Measurements from ENCODE around the gene ZIC4. TPM values are rescaled to one million over a fixed set of nuclear protein-coding genes. Genes with fewer than 3 reads are reported as not detected.

Gene ZIC4
- total RNA-seq, 2 experiments from 2014 or later = not detected

DNA sequence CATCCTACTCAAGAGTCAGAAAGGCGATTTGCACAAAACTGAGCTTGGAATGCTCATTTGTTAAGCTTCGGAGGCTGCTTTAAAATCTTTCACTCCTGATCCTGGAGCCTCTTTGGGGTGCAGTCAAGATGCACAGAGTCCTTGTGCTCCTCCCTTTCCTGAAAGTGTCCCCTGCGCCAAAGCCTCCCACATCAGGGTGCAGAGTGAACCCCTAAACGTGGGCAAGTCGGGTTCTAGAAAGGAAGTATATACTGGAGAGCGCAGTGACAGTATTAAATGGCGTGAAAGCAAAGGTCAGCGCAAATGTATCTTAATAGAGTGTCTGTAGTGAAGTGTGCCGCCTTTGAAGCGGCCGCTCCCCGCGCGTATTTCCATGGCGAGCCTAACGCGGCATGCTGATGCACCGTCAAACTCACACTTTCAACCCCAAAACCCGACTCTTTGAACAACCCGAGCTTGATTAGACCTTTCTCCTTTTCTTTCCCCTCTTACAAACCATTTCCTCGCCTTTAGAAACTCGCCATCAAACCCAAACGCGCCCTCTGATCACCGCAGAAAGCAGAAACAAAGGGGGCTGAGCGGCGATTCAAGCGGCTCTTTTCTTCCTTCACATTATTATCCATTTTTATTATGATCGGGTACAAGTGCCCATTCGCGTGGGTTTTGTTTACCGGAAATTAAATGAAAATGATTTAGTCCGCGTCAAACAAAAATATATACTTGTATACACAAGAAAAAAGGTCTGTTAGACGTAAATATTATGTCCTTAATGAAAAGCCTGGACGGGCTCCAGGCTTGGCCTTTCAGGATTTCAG lies 18.3 kb downstream of the ZIC4 start:
- Mint-ChIP-seq H3K4me3 (no peak overlapping the region), H3K27me3 (peaks cover 90% of the 10 kb centered on the region), H3K4me1 (no peaks in the 10 kb centered on the region), H3K27ac (no peak overlapping the region), H3K36me3 (peaks cover 1% of the 10 kb centered on the region), H3K9me3 (ENCODE audit: low read depth) (no peaks in the 10 kb centered on the region)
- CTCF ChIA-PET = no interaction called here
- DNase-seq (no peak), ATAC-seq (no peak)

DNA sequence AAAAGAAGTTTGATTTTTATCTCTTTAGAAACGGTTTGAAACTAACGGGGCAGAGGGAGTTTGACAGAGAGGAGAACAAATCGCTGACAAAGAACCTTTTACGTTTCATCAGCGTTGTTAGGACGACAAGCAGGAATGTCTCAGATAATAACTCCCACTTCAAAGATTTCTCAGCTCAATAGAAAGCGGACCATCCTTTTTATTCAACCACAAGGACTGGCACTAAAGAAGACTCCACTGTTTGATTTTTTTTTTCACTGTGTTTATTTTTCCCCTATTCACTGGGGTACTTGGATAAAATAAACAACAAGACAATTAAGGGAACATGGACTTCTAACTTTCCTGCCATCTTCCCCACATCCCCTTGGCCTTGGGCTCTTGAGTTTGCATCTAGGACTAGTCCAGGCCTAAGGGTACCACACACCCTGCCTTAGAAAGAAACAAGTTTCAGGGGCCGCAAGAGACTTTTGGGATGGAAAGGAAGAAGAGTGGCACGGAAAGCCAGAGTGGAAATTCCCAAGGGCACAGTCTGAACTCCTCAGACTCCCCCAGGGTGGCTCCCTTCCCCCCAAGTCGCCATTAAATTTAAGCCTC lies 19.0 kb downstream of the ZIC4 start:
- Mint-ChIP-seq H3K9me3 (ENCODE audit: low read depth) (no peaks in the 10 kb centered on the region), H3K27ac (no peak overlapping the region), H3K4me3 (no peak overlapping the region), H3K4me1 (no peaks in the 10 kb centered on the region), H3K27me3 (peaks cover 92% of the 10 kb centered on the region), H3K36me3 (no peaks in the 10 kb centered on the region)
- CTCF ChIA-PET = no interaction called here
- DNase-seq (no peak), ATAC-seq (no peak)

DNA sequence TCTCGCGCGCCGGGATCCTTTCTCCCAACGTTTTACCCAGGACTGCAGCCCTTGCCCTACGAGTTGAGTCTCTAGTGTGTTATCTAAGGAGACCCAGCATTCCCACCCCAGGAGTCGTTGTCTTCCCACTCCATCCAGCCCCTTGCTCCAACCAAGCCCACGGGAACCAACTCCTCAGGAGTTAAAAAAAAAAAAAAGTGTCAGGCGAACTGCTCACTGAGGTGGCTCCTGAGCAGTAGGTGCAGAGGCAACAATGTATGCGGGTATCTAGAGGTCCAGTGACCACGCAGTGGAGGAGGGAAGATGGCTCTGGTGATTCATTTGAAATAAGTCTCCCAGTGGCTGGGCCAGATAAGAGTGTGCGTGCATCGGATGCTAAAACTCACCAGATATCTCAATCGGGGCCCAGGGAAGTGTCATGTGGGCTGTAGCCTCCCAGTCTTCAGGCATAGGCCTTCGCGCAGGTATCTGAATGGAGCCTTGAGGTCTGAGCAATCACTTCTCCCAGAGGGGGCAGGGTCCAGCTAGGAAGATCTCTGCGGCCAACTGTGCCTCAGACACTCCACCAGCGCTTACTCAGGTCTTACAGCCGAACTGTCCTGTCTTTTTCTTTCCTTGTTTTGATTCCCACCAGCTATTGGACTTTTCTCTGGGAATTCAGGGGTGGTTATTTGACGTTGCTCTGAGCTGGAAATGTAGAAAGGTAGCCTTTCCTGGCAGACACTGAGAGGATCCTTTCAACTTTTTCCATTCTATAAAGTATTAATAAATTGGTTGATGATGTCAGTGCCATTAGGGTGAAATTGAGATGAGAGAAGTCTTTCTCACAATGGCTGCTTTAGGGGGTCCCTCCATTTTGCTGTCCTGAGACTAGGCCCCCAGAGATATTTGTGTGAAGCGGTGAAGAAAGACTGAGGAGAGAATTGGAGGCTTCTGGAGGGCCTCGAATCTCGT lies 21.0 kb downstream of the ZIC4 start:
- no peaks in the 10 kb centered on the region for H3K36me3 Mint-ChIP-seq
- H3K27ac Mint-ChIP-seq = no peak overlapping the region
- DNase-seq (no peak), ATAC-seq (no peak)
- peaks cover 94% of the 10 kb centered on the region for H3K27me3 Mint-ChIP-seq
- H3K4me1 Mint-ChIP-seq = no peaks in the 10 kb centered on the region
- CTCF ChIA-PET = no interaction called here
- H3K9me3 Mint-ChIP-seq (ENCODE audit: low read depth) = no peaks in the 10 kb centered on the region
- no peak overlapping the region for H3K4me3 Mint-ChIP-seq

DNA sequence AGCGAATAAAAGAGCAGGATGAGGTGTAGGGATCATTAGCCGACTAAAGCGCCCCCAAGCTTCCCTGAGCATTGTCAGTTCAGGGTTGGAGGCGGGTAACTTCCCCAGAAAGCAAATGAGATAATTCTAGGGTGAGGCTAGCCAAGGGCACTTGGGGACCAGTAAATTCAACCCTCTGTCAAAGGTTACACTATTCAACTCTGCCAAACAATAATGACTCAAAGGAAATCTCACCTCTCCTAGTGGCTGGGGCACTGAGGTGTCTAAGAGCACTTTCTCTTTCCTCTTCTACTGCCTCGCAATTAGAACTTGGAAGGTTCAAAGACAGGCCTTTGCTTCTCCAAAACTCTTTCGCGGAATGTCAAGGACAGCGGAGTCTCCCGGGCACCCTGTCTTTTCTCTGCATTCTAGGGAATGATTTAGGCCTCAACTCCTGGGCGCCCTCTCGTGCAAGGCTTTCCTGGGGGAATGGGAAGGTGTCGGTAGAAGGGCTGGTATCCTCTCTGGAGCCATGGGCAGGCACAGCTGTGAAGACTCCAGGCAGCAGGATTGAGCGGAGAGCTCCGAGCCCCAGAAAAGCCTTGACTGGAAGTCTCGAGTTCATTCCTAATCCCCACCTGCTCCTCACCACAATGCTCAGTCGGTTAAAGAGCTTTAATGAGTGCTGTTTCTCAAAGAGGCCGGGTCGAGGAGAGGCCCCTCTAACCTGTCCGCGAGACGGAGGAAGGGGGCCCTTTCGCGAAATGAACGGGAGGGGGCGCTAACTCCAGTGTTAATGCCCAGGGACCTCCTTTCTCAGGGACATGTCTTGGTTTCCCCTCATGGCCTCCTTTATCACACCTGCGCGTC lies 21.9 kb downstream of the ZIC4 start:
- Mint-ChIP-seq H3K27ac (no peak overlapping the region), H3K36me3 (no peaks in the 10 kb centered on the region), H3K4me1 (no peaks in the 10 kb centered on the region), H3K4me3 (no peak overlapping the region), H3K9me3 (ENCODE audit: low read depth) (no peaks in the 10 kb centered on the region), H3K27me3 (peaks cover 95% of the 10 kb centered on the region)
- ATAC-seq (no peak), DNase-seq (no peak)
- CTCF ChIA-PET = no interaction called here

DNA sequence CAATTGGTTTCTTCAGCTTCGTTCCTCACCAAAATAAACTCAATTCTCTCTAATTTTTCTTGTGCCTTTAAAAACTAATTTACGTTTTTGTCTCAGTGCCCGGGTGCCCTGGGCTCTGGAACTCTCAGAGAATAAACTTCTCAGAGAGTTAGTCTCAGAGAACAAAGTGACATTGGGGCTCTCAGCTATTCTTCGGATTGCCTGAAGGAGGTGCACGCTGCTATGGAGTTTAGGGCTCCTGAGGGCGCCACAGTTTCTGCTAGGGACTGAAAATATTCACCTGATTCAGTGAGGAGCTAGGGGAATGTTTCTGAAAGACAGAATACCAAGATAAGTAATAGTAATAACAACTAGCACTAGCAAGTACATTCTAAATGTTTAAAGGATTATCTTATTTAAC lies 22.7 kb downstream of the ZIC4 start:
- CTCF ChIA-PET = no interaction called here
- Mint-ChIP-seq H3K27ac (no peak overlapping the region), H3K9me3 (ENCODE audit: low read depth) (no peaks in the 10 kb centered on the region), H3K27me3 (peaks cover 95% of the 10 kb centered on the region), H3K4me1 (no peaks in the 10 kb centered on the region), H3K4me3 (no peak overlapping the region), H3K36me3 (no peaks in the 10 kb centered on the region)
- DNase-seq (no peak), ATAC-seq (no peak)

DNA sequence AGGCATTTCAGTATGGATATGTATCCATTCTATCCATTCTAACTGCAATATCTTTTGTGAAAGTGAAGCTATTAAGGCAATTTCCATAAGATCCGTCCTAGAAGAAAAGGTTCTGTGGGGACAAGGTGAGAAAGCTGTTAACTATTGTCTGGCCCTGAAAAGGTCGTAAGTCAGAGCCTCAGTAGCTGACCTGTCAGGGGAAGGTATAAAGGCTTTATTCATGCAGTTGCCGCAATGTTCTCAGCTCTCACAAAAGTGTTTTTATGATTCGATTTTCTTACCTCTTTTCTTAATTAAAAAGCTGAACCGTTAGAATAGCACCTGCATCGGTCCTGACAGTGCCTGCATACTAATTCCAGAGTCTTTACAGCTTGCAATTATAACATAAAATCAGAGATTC lies 24.7 kb downstream of the ZIC4 start:
- Mint-ChIP-seq H3K36me3 (no peaks in the 10 kb centered on the region), H3K4me1 (no peaks in the 10 kb centered on the region), H3K27ac (no peak overlapping the region), H3K27me3 (peaks cover 94% of the 10 kb centered on the region), H3K4me3 (no peak overlapping the region), H3K9me3 (ENCODE audit: low read depth) (no peaks in the 10 kb centered on the region)
- CTCF ChIA-PET = no interaction called here
- no peak for ATAC-seq
- DNase-seq = no peak

DNA sequence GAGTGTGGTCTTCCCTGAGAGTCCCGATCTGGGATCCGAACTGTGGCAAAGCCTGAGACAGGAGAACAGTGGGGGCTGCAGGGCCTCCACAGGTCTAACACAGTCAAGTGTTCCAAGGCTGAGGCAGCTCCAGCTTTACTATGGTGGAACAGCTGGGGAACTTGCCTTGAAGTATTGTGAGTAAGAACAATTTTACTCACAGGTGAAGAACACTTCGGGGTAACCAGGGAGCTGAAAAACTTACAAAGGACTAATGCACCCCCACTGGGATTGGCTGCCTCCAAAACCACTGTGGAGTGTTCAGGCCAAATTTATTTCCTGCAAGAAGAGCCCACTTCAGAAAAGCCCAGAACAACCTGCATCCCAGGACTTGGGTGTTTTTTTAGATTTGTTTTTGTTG lies 25.4 kb downstream of the ZIC4 start:
- H3K27ac Mint-ChIP-seq = no peak overlapping the region
- CTCF ChIA-PET = no interaction called here
- no peaks in the 10 kb centered on the region for H3K4me1 Mint-ChIP-seq
- ATAC-seq (no peak), DNase-seq (no peak)
- no peak overlapping the region for H3K4me3 Mint-ChIP-seq
- no peaks in the 10 kb centered on the region for H3K36me3 Mint-ChIP-seq
- H3K9me3 Mint-ChIP-seq (ENCODE audit: low read depth) = no peaks in the 10 kb centered on the region
- H3K27me3 Mint-ChIP-seq = peaks cover 90% of the 10 kb centered on the region

DNA sequence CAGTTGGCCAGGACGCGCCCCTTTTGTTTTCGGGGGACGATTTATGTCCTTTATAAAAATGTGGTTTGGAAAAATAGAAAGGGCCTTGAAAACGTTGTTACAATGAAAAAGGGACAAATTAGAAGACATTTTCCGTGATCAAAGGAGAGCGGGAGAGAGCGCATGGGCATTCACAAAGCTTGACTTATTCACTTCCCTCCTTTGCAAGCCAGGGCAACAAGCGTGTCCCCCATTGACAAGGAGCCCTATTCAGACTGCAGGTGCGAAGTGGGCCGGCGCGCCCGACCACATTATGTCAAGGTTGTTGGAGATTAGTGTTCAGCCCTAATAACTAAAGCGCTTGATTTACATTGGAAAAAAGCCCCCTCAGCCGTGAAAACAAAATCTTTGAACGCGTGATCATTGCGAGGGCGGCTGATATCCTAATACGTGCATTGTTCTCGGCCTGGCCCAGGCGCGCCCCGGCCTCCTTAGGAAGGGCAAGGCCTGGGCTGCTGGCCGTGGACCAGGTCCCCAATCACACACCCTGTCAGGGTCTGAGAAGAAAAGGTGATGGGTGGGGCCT lies 25.9 kb downstream of the ZIC4 start:
- Mint-ChIP-seq H3K27ac (no peak overlapping the region), H3K27me3 (peaks cover 85% of the 10 kb centered on the region), H3K36me3 (no peaks in the 10 kb centered on the region), H3K9me3 (ENCODE audit: low read depth) (no peaks in the 10 kb centered on the region), H3K4me3 (no peak overlapping the region), H3K4me1 (no peaks in the 10 kb centered on the region)
- DNase-seq (no peak), ATAC-seq (no peak)
- CTCF ChIA-PET = no interaction called here

DNA sequence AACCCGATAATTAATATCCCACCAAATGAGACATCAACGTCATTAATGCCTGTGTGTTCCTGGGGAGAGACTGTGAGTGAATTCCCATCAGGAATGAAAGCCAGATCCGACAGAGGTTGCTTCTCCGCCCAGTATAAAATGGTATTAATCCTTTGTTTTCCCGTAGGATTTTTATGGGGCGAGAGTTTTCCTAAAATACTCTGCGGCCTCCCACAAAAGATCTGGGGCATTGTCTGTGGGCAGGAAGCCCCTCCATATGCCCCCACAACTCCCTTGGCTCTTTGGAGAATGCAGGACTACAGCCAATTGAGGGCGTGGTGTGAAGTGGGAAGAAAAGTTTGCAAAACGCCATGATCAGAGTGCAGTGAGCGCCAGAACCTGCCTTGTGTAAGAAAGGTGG lies 26.7 kb downstream of the ZIC4 start:
- CTCF ChIA-PET = no interaction called here

DNA sequence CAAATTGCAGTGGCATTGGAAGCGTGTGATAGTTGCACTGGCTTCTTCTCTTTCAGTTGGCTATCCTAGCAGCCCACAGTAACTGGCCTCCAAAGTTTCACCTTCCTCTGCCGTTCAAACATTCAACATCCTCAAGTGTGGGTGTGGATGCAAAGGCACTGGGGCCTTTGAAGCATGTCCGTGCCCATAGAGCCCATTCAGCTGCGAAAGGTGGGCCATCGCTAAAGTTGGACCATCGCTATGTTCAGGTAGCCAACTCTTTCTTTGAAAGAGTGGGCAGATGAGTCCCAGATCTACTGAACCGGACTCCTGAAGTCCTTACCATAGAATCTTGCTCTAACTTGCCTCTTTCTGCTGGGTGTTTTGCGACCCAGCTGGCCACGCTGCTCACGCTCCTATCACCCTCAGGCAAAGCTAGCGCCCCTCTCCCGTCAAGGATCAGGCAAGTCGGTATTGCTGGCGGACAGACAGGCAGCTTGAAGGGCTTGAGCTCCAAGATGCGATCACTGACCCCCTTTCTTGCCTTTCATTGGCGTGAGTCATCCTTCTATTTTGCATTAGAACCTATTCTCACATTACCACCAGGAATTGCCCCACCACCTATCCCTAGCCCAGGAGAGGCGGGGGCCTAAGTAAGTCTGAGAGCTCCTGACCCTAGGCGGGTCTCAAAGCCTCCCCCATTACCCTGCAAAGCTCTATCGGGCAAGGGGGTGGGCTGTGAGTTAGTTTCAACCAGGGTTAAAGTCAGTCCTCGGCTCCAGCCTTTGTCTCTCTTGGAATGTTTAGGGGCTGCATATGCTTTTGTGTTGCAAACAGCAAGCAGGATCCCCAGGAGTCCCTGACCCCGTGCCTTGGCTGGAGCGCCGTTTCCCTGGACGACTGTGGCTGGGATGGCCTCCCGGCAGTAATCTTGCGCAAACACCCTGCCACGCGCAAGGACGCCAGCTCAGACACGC lies 28.7 kb downstream of the ZIC4 start:
- Mint-ChIP-seq H3K4me1 (no peaks in the 10 kb centered on the region), H3K27ac (no peak overlapping the region), H3K36me3 (no peaks in the 10 kb centered on the region), H3K4me3 (no peak overlapping the region), H3K9me3 (ENCODE audit: low read depth) (no peaks in the 10 kb centered on the region), H3K27me3 (peaks cover 74% of the 10 kb centered on the region)
- ATAC-seq (no peak), DNase-seq (no peak)
- CTCF ChIA-PET = no interaction called here

More for the DNA sequence above, 26.7 kb downstream of the ZIC4 start:
- Mint-ChIP-seq H3K27ac (no peak overlapping the region), H3K36me3 (no peaks in the 10 kb centered on the region), H3K9me3 (ENCODE audit: low read depth) (no peaks in the 10 kb centered on the region), H3K4me1 (no peaks in the 10 kb centered on the region), H3K27me3 (peaks cover 77% of the 10 kb centered on the region), H3K4me3 (no peak overlapping the region)
- DNase-seq (no peak), ATAC-seq (no peak)

DNA sequence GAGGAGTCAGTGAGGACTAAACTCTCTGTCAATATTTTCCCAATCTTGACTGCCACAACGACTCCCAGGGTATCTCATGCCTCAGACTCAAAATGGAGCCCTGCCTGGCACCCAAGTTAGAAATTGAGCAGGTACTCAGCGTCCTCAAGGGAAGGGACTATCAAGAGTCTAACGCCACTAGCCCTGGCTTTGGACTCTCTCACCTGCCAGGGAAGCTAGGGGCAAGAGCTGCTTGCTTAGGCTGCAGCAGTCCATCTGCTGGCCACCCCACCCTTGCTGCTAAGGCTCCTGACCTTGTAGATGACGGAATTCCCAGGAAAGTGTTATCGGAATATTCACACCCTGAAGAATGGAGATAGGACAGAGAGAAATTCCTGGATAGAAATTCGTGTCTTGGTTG lies 33.0 kb downstream of the ZIC4 start:
- Mint-ChIP-seq H3K4me1 (no peaks in the 10 kb centered on the region), H3K27me3 (peaks cover 73% of the 10 kb centered on the region), H3K9me3 (ENCODE audit: low read depth) (no peaks in the 10 kb centered on the region), H3K36me3 (no peaks in the 10 kb centered on the region), H3K4me3 (no peak overlapping the region), H3K27ac (no peak overlapping the region)
- CTCF ChIA-PET = no interaction called here
- no peak for DNase-seq
- ATAC-seq = no peak

DNA sequence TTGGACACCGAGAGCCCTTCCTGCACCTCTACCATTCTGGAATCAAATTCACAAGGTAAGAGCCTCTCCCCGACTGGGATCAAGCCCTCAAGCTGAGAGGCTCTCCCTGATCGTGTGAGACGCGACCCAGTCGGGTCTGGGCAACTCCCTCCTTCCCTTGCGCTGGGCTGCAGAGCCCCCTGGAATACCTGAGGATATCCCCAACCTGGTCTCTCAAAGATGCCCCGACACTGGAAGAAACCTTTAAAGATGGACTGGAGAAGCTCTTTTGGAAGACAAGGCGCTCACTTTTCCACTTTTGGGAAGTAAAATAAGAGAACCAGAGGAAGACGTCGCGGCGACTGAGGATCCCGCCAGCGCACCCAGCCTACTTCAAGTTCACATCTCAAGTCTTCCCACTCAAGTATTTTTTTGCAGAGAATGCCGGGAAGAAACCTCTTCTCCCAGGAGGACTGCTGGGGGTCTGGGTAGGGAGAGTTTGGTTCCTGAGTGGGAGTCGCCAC lies 33.8 kb downstream of the ZIC4 start:
- DNase-seq = no peak
- no peak for ATAC-seq
- Mint-ChIP-seq H3K9me3 (ENCODE audit: low read depth) (no peaks in the 10 kb centered on the region), H3K4me1 (no peaks in the 10 kb centered on the region), H3K27ac (no peak overlapping the region), H3K4me3 (no peak overlapping the region), H3K36me3 (no peaks in the 10 kb centered on the region), H3K27me3 (peaks cover 73% of the 10 kb centered on the region)
- CTCF ChIA-PET = no interaction called here

Data from activated CD8-positive, alpha-beta memory T cell treated with anti-CD3 and anti-CD28 coated beads, Interleukin-2, amount 10 ng/mL, durations not matched to agents 7 days and 5 days (primary cell).